Fibroblast of lung (primary cell): ENCODE data around the gene CHCHD6.

ENCODE experiments used
- CTCF ChIP-seq, 2 donors: IDR thresholded peaks in 1 of 2; conservative IDR thresholded peaks in 1 of 2; 1 replicate in 1 of 2; 2 replicates in 1 of 2; pipeline ENCODE4 v1.5.1; 2011 to 2012; ENCODE audit warnings: low read length in 2 of 2, control low read depth in 1 of 2, inconsistent platforms in 1 of 2, low read depth in 1 of 2, mild to moderate bottlenecking in 1 of 2
- EZH2 ChIP-seq: IDR thresholded peaks from 2 replicates; pipeline ENCODE4 v1.5.1; 2012; ENCODE audit warnings: low read length, control low read depth, mild to moderate bottlenecking; ENCODE audit errors: missing control alignments

- TF ChIP-seq CTCF (conservative IDR thresholded peaks at IDR 0.05 in 1 of 2, IDR thresholded peaks at IDR 0.05 in 1 of 2; ENCODE audit: low read depth in 1 of 2, low read length in 2 of 2) (no peak), EZH2 (no peak)
Observed at GRCh38 chr3:126923423-126923822, 219.4 kb downstream of the CHCHD6 start.
